Activated CD4-positive, alpha-beta T cell treated with anti-CD3 and anti-CD28 coated beads, Interleukin-2, amount 10 ng/mL, durations not matched to agents 24 days and 14 days (primary cell): ENCODE data around the gene CAMK1D. TPM values are rescaled to one million over a fixed set of nuclear protein-coding genes. Genes with fewer than 3 reads are reported as not detected.
"Not testable (repeated sequence)": the region's sequence is repeated elsewhere in the genome, so short reads cannot be mapped to it uniquely, and the experiment has no call there.

Experiments used
- DNase-seq: peaks from one replicate; pipeline ENCODE4 v3.0.0; 2022
- H3K27ac Mint-ChIP-seq: one replicate; pipeline ENCODE4 v1.8.0; 2022; ENCODE audit warnings: mild to moderate bottlenecking, mixed read lengths
- H3K27me3 Mint-ChIP-seq: one replicate; pipeline ENCODE4 v1.8.0; 2022; ENCODE audit warnings: mixed read lengths
- H3K36me3 Mint-ChIP-seq: one replicate; pipeline ENCODE4 v1.8.0; 2022; ENCODE audit warnings: low read depth, mild to moderate bottlenecking, mixed read lengths
- H3K4me1 Mint-ChIP-seq: one replicate; pipeline ENCODE4 v1.8.0; 2021; ENCODE audit warnings: mixed read lengths
- H3K4me3 Mint-ChIP-seq: one replicate; pipeline ENCODE4 v1.8.0; 2022; ENCODE audit warnings: mild to moderate bottlenecking, moderate library complexity, mixed read lengths
- H3K9me3 Mint-ChIP-seq: one replicate; pipeline ENCODE4 v1.8.0; 2021; ENCODE audit warnings: mixed read lengths
- intact Hi-C: fragments of 100-400 bp; cut with micrococcal nuclease; formaldehyde crosslinking; loops from one replicate; pipeline ENCODE4 v1.15.1; 2023
- total RNA-seq: library from RNA; stranded (reverse); gene quantifications from 2 replicates; pipeline ENCODE4 v1.2.3, GENCODE V29; 2022

CAMK1D gene
- total RNA-seq, 1 donor from 2014 or later = 5.6 TPM

DNA sequence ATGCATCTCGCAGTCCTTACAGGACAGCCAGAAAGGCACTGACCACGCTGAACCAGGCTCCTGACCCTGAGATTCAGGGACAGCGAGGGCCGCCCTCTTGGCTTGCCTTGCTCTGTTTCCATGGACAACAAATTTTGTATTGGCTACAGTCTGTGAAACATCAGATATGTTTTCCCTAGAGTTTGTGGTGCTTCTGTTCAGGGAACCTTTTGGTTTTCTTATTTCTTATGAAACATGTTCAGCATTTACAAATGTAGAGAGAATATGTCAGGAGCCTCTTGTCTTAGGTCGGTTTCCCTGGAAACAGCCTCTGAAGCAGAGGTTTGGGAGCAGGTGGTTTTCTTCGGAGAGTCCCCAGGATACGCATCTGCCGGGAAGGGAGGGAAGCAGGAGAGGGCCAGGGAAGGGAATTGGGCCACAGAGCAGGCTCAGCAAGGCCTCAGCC lies 392.0 kb downstream of the CAMK1D start:
- intact Hi-C loops = no loop called here

DNA sequence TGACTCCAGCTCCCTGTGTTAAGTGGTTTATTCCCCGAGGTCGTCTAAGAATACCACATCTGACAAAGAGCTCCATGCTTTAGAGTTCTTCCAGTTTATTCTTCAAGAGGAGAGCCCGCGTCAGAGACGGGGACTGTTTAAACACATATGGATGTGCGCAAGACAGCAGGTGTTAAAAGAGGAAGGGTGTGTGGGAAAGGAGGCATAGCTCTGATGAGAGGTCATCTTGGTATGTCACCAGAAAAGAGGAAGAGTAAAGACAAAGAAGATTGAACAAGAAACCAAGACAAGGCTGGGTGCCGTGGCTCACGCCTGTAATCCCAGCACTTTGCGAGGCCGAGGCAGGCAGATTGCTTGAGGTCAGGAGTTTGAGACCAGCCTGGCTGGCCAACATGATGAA lies 393.4 kb downstream of the CAMK1D start:
- H3K36me3 Mint-ChIP-seq = no peaks in the 10 kb centered on the region
- H3K27me3 Mint-ChIP-seq = no peaks in the 10 kb centered on the region
- no peak for DNase-seq
- intact Hi-C loops = no loop called here
- H3K4me1 Mint-ChIP-seq = peaks cover 2% of the 10 kb centered on the region
- H3K27ac Mint-ChIP-seq = no peak overlapping the region
- H3K4me3 Mint-ChIP-seq = no peak overlapping the region
- no peaks in the 10 kb centered on the region for H3K9me3 Mint-ChIP-seq

More for the DNA sequence above, 392.0 kb downstream of the CAMK1D start:
- Mint-ChIP-seq H3K4me3 (no peak overlapping the region), H3K9me3 (no peaks in the 10 kb centered on the region), H3K27ac (no peak overlapping the region), H3K36me3 (no peaks in the 10 kb centered on the region), H3K4me1 (peaks cover 2% of the 10 kb centered on the region), H3K27me3 (no peaks in the 10 kb centered on the region)
- no peak for DNase-seq

- H3K36me3 Mint-ChIP-seq, H3K4me1 Mint-ChIP-seq, H3K4me3 Mint-ChIP-seq, H3K27me3 Mint-ChIP-seq, intact Hi-C loops, H3K27ac Mint-ChIP-seq, DNase-seq, H3K9me3 Mint-ChIP-seq: not testable (repeated sequence)
Observed at GRCh38 chr10:12743466-12743865, 394.1 kb downstream of the CAMK1D start.

DNA sequence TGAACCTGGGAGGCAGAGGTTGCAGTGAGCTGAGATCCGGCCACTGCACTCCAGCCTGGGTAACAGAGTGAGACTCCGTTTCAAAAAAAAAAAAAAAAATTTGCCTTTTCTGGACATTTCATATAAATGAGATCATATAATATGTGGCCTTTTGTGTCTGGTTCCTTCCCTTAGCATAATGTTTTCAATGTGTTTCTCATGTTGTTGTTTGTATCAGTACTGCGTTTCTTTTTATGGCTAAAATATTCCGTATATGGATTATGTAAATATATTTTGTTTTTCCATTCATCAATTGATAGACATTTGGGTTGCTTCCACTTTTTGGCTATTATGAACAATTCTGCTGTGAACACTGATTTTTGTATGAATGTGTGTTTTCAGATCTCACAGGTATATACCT lies 394.6 kb downstream of the CAMK1D start:
- Mint-ChIP-seq H3K27ac (no peak overlapping the region), H3K9me3 (no peaks in the 10 kb centered on the region), H3K27me3 (no peaks in the 10 kb centered on the region), H3K4me3 (no peak overlapping the region), H3K4me1 (peaks cover 2% of the 10 kb centered on the region), H3K36me3 (no peaks in the 10 kb centered on the region)
- intact Hi-C loops = no loop called here
- no peak for DNase-seq

DNA sequence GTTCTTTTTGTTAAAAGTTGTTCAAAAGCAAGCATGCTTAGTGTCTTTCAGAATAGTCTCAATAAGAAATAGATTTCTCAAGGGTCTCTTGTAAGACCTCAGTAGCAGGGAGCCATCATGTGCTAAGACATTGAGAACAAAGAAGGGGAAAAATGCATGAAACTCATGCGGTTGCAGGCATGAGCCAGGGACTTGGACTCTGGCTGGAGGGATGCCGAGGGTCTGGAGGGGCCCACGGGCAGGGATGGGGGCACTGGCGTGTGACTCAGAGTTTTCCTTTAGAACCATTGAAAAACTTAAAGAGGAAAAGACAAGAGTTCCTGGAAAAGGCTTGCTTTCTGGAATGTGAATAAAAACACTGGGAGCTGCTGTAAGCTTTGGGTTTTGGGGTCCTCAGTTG lies 398.8 kb downstream of the CAMK1D start:
- H3K27me3 Mint-ChIP-seq = no peaks in the 10 kb centered on the region
- DNase-seq = no peak
- H3K9me3 Mint-ChIP-seq = no peaks in the 10 kb centered on the region
- H3K4me1 Mint-ChIP-seq = no peaks in the 10 kb centered on the region
- no peaks in the 10 kb centered on the region for H3K36me3 Mint-ChIP-seq
- H3K4me3 Mint-ChIP-seq = no peak overlapping the region
- no peak overlapping the region for H3K27ac Mint-ChIP-seq
- intact Hi-C loops = no loop called here

GRCh38 chr10:12749760-12750478 lies 400.6 kb downstream of the CAMK1D start:
- Mint-ChIP-seq H3K27ac (no peak overlapping the region), H3K27me3 (no peaks in the 10 kb centered on the region), H3K4me1 (no peaks in the 10 kb centered on the region), H3K9me3 (no peaks in the 10 kb centered on the region), H3K4me3 (no peak overlapping the region), H3K36me3 (no peaks in the 10 kb centered on the region)
- intact Hi-C loops = no loop called here
- DNase-seq = no peak

- Mint-ChIP-seq H3K36me3 (no peaks in the 10 kb centered on the region), H3K9me3 (no peaks in the 10 kb centered on the region), H3K27ac (no peak overlapping the region), H3K4me1 (no peaks in the 10 kb centered on the region), H3K4me3 (no peak overlapping the region), H3K27me3 (no peaks in the 10 kb centered on the region)
- intact Hi-C loops = no loop called here
- DNase-seq = no peak
Observed at GRCh38 chr10:12750526-12751201, 401.3 kb downstream of the CAMK1D start.

DNA sequence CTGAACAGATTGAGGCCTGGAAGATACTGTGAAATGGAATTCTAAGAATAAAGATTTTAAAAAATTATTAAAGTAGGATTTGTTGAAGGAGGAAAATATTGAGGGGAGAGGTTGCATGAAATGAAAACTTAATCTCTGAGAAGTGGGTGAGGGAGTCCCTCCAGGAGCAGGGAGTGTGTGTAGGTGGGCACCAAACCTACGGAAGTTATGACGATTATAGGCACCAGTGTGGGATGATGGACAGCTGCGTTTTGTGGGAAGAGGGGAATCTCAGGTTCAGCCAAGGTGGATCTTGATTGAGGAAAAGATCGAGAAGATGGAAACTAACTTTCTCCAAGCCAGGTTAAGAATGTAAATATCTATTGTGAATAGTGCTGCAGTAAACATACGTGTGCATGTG lies 405.7 kb downstream of the CAMK1D start:
- no peak for DNase-seq
- no peak overlapping the region for H3K27ac Mint-ChIP-seq
- H3K9me3 Mint-ChIP-seq = no peaks in the 10 kb centered on the region
- H3K4me3 Mint-ChIP-seq = no peak overlapping the region
- H3K27me3 Mint-ChIP-seq = no peaks in the 10 kb centered on the region
- H3K4me1 Mint-ChIP-seq = no peaks in the 10 kb centered on the region
- no peaks in the 10 kb centered on the region for H3K36me3 Mint-ChIP-seq
- intact Hi-C loops = no loop called here

DNA sequence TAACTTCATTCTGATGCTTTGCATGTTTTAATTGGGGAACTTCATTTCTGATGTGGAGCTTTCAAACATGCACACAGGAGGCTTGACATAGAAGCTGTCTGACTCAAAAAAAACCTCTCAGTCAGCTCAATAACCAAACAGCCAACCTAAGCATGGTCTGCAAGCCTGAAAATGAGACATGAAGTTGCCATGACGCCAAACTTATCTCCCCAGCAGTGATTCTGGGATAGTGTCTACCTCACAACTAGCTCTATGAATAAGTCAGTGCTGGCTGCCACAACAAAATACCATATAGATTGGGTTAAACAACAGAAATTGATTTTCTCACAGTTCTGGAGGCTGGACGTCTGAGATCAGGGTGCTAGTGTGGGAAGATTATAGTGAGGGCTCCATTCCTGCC lies 408.0 kb downstream of the CAMK1D start:
- no peaks in the 10 kb centered on the region for H3K27me3 Mint-ChIP-seq
- H3K27ac Mint-ChIP-seq = no peak overlapping the region
- no peaks in the 10 kb centered on the region for H3K9me3 Mint-ChIP-seq
- no peak for DNase-seq
- H3K4me3 Mint-ChIP-seq = no peak overlapping the region
- no peaks in the 10 kb centered on the region for H3K4me1 Mint-ChIP-seq
- intact Hi-C loops = no loop called here
- H3K36me3 Mint-ChIP-seq = no peaks in the 10 kb centered on the region

DNA sequence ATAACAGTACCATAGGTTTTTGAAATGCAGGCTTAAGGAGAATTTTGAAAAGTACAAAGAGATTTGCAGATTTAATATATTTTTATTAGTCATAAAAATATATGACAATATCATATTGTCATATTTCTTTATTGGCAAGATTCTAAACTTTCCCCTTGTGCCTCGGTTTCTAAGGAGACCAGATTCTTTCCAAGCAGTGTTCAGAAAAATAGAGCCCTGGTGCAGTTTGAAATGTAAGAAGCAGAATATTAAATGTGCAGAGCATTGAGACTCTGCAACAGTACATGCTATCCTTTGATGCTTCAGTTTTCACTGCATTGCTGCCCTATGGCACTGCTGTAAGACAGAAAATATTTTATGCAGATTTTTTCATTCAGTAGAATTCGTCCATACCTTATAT lies 408.9 kb downstream of the CAMK1D start:
- H3K27ac Mint-ChIP-seq = no peak overlapping the region
- no peaks in the 10 kb centered on the region for H3K4me1 Mint-ChIP-seq
- H3K9me3 Mint-ChIP-seq = no peaks in the 10 kb centered on the region
- intact Hi-C loops = no loop called here
- no peak for DNase-seq
- no peak overlapping the region for H3K4me3 Mint-ChIP-seq
- H3K27me3 Mint-ChIP-seq = no peaks in the 10 kb centered on the region
- no peaks in the 10 kb centered on the region for H3K36me3 Mint-ChIP-seq

DNA sequence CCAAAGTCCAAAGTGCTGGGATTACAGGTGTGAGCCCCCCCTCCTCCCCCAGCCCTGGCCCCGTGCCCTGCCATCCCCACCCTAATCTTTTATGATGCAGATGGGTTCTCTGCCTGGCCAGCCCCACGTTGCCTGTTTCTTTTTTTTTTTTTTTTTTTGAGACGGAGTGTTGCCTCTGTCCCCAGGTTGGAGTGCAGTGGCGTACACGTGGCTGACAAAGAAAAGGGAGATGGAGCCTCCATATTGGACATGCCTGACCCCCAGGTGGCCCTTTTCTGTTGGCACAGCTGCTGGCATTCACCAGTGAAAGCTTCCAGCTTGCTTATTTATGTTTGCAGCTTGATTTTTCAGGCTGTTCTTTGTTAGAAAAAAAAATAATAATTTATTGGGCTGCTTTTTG lies 416.9 kb downstream of the CAMK1D start:
- Mint-ChIP-seq H3K9me3 (peaks cover 6% of the 10 kb centered on the region), H3K36me3 (no peaks in the 10 kb centered on the region), H3K27ac (no peak overlapping the region), H3K4me1 (no peaks in the 10 kb centered on the region), H3K4me3 (no peak overlapping the region), H3K27me3 (no peaks in the 10 kb centered on the region)
- intact Hi-C loops = no loop called here
- no peak for DNase-seq

GRCh38 chr10:12768156-12769100 lies 419.1 kb downstream of the CAMK1D start:
- H3K36me3 Mint-ChIP-seq = no peaks in the 10 kb centered on the region
- peaks cover 6% of the 10 kb centered on the region for H3K9me3 Mint-ChIP-seq
- no peak for DNase-seq
- H3K4me3 Mint-ChIP-seq = no peak overlapping the region
- H3K27me3 Mint-ChIP-seq = no peaks in the 10 kb centered on the region
- H3K27ac Mint-ChIP-seq = no peak overlapping the region
- no peaks in the 10 kb centered on the region for H3K4me1 Mint-ChIP-seq
- intact Hi-C loops = no loop called here

GRCh38 chr10:12769323-12770044 lies 420.1 kb downstream of the CAMK1D start:
- H3K9me3 Mint-ChIP-seq = peaks cover 6% of the 10 kb centered on the region
- H3K4me3 Mint-ChIP-seq = no peak overlapping the region
- H3K4me1 Mint-ChIP-seq = no peaks in the 10 kb centered on the region
- DNase-seq = no peak
- no peaks in the 10 kb centered on the region for H3K36me3 Mint-ChIP-seq
- H3K27ac Mint-ChIP-seq = no peak overlapping the region
- intact Hi-C loops = no loop called here
- no peaks in the 10 kb centered on the region for H3K27me3 Mint-ChIP-seq
